COR-L47 (cell line): ENCODE measurements around the gene DOCK4.

Experiments used
- DNase-seq: peaks from one replicate; lab custom pipeline; 2025; lab: John Stamatoyannopoulos, UW

The DOCK4 gene

DNA sequence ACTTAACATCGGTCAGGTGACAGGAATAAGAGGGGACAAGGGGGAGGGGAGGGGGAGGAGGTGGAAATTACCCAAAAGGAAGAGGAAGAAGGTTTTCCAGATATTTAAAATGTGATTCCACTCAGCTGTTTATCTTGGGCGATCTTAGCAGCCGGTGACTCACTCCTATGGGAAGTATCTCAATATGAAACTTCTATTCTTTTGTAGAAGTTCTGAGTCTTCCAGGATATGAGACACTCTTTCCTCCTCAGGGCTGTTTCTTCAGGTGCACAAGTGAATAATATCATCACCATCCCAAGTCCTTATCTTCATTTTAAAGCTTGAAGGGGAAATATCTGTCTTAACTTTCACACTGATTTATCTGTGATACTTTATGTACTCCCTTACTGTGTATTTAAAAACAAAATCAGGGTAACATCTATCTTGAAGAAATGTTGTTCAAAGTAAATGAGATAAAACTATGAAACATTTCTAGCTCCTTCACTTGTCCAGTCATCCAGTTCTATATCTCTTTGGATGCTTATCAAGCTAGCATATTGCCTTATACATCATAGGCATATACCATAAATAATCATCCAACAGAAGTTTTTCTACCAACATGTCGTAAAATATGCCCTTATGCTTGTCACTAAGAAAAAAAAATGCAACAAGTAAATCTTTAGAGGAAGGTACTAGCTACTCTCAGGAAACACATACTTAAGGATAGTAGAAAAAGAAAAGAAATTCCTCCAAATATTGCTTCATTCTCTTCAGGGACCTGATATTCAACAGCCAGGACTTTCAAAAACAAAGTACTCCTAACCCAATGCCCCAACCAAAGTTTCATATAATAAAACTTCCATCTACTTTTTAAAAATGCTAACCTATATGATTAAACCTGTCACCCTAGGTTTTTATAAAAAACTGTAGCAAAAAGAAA lies 13.7 kb downstream of the DOCK4 start:
- DNase-seq, result no peak

DNA sequence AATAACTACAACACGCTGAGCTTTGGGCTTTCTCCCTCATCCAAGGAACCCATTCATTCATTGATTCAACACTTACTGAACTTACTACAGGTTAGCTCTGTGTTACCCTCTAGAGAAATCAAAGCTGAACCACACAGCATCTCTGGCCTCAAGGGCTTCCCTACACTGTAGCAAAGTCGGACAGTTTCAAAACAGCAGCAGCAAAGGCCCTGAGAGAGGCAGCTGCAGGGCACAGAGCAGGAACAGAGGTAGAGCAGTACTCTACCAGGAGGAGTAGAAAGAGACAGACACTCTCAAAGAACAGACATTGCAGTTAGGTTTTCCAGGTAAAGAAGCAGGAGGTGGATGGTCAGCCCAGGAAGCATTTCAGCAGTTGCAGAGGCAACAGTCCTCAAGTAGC lies 16.1 kb downstream of the DOCK4 start:
- DNase-seq, result no peak

DNA sequence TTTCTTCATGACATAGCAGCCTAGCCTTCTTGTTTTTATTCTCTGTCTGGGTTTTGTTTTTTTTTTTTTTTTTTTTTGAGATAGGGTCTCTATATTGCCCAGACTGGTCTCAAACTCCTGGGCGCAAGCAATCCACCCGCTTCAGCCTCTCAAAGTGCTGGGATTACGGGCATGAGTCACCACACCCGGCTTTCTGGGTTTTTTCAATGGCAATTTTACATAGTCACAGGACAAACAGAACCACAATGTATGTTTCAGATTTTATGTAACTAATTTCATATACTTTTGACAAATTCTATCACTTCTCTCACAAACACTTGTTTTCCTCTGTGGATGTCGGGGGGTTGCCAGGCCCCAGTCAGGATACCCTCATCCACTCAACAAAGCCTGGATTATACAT lies 16.5 kb downstream of the DOCK4 start:
- no peak for DNase-seq

DNA sequence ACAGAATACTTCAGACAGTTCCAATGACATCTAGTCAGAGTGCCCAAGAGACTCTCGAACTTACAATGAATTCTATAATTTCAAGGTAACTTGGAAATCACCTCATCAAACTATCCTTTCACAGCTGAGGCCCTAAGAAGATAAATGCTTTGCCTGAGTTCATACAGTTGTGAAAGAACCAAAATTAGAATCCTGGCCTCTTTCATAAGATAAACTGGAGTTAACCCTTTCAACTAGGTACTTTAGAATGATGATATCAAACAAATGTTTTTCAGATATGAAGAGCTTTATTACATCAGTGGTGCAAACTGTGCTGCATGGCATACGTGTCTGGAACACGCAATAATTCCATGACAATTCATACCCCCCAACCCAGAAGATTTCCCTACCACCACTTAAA lies 17.9 kb downstream of the DOCK4 start:
- no peak for DNase-seq

DNA sequence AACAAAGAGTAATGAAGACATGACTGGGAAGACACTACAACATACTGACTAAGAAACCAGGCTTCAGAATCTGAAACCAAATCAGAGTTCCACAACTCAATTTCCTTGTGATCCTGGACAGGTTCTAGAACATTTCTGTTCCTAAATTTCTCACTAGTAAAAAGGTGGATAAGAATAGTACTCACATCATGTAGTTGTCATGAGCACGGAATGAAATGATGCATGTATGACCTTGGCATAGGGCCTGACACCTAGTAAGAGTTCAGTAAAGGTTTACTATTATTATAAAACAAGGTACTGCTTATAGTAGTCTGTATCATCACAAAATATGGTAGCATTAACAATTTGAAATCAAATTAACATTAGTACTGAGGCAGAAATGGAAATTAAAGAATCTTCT lies 19.9 kb downstream of the DOCK4 start:
- no peak for DNase-seq

DNA sequence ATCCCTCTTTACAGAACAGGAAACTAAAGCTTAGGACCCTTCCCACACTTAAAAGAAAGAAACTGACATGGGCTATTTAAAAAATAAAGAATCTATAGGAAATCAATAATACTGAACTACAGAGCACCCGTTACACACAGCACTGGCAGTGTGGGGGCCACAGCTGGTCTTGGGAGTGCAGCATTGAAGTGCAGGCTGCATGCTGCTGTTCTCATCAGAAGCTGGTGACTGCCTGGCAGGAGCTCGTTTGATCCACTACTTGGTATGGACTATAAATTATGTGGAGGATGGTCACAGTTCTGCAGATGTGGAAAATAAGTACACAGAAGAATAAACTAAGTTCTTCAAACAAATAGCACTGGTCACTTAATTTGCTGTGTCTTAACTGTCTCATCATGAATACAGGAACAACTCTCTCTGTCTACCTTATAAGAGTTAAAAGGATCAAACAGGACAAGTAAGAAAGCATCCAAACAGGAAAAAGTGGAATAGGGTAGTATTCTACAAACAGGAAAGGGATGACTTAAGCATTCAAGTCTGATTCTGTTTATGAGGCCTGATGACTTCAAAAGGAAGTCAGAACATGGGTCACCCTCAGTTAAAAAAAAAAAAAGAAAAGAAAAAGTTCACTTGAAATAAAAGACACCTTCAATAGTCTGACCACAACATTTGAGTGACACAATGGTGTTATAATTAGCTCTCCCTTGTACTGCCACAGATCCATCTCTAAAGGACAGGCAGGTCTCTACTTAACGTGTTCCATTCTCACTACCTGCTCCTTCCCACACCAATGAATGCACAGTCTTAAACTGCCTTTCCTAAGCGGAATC lies 21.0 kb downstream of the DOCK4 start:
- no peak for DNase-seq

DNA sequence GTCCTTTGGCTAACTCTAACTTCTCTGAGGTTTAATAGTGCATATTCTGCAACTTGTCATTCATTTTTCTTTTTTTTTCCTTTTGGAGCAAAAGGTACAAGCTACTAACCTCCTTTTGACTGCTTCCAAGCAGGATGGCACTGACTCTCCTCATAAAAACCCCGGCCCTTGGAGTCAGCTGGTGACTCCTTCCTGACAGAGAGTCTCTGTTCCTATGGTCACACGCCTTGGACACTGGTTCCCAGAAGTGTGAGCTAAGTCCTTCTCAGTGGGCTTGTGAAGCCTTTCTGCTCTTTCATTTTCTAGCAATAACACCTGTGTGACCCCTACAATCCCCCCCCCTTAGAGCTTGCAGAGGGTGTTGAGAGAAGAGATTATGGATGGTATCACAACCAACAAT lies 21.7 kb downstream of the DOCK4 start:
- DNase-seq, result no peak

DNA sequence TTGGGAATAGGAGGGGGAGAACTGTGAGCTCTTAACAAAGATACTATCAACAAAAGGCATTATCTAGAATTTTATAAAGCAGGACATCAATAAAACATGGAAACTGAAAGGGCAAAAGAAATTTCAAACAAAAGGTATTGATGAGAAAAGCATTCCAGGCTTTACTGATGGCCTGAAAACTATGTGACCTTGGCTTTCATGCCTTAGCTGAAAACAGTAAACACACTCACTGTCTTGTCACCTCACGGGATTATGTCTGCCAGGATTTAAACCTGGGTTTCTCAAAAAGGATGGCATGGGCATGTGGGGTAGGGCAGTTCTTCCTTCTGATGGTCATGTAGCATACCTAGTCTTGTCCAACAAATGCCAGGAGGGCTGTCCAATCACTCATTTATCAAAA lies 22.9 kb downstream of the DOCK4 start:
- no peak for DNase-seq

DNA sequence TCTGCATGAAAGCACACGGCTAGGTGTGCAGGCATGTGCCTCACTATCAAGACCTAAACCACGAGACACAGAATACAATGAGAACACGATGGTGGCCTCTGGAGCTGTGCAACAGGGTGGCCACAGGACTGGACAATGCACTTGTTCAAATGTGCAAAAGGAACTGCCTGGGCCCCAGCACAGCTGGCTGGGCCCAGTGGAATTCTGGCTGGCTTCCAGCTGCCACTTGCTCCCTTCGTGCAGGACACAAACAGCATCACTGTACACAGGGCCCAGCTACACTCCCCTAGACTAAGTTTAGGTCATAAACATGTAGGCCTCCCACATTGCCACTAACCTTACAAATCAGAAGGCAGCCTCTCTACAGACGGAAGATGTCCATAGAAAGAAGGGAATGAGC lies 23.4 kb downstream of the DOCK4 start:
- DNase-seq, result no peak

DNA sequence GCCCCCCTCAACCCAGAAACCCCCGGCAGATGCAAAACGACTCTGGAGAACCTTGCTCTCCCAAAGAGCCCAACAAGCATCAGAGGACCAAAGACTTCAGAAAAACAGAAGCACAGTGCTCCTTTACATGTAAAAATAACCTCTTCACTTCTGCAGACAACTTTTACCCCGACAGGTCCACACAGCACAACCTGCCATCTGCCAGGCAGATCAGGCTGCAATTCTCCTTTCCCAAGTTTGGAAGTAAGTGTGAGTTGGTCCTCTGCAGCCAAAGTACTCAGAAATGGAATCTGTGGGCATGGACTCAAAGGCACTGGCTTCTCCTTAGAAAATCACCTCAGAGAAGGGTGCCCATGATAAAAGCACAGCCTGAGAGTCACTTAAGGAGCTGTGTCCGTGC lies 26.0 kb downstream of the DOCK4 start:
- no peak for DNase-seq

DNA sequence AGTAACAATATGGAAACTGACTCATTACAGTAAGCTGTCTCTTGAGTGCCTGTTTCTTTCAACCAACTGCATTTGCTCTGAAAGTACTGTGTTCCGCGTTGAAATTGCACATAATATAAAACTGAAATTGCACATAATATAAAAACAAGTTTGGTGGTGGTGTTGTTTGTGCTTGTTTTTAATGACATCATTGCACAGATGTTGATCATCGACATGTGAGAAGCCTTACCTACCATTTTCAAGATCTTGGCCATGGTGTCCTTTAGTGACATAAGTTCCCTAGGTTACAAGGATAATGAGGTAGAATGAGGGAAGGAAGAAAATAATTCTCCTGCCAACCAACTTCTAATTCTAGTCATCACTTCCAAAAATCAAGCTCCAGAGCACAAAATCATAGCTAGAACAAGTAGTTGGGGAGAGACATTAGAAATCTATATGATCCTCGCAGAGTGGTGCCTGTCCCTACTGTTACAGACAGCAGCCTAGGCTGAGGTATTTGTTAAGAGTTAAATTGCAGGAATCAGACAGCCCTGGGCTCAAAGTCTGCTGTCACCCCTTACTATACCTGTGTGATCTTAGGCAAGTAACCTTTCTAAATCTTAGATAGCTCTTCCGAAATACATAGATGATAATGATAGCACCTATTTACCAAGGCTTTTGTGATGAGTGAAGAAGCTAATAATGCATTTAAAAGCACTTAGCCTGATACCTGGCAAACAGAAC lies 29.3 kb downstream of the DOCK4 start:
- no peak for DNase-seq

DNA sequence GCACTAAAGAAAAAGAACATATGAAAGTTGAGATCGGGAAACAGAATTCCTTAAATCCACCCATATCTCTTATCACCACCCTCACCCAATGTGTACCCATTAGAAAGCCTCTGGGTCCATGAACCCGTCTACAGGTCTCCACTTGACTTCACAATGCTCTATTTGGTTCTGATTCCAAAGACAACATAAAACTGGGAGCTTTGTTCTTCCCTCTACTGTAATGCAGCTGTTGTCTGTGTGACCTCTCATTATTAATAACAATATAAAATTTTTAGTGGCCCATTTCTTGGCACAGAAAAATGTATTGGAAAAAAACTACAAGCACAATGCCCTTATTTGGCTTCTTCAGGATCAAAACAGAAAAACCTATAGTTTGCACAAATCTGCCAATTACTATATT lies 30.0 kb downstream of the DOCK4 start:
- DNase-seq, result no peak

DNA sequence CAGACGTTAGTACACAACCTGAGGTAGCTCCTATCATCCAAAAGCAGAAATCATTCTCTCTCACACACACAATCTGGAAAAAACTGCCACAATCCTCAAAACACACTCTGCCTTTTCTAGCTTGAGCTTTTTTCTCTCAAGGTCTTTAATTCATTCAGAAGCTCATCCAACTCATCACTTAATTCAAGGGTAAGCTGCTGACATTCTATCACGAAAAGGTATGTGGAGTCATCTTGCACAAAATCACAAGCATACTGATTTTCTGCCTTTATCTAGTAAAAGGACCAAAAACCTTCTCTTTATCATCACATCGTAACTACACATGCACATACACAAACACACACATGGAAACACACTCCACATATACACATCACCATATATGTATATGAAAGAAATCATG lies 32.0 kb downstream of the DOCK4 start:
- no peak for DNase-seq

DNA sequence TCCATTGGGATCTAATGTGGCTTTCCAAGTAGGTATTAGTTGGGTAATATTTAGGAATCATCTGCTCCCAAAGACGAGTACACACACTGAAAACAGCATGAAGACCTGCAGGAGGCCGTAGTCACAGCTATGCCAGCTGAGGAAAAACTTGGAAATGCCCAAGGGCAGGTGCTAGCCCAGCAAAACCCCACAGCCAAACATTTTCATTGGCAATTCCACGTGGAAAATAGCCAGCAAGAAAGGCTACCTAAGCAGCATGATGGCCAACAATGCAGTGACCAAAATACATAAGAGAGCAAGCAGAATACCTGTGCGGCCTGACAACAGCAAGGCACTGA lies 32.7 kb downstream of the DOCK4 start:
- peak; percentile 74 for DNase-seq

DNA sequence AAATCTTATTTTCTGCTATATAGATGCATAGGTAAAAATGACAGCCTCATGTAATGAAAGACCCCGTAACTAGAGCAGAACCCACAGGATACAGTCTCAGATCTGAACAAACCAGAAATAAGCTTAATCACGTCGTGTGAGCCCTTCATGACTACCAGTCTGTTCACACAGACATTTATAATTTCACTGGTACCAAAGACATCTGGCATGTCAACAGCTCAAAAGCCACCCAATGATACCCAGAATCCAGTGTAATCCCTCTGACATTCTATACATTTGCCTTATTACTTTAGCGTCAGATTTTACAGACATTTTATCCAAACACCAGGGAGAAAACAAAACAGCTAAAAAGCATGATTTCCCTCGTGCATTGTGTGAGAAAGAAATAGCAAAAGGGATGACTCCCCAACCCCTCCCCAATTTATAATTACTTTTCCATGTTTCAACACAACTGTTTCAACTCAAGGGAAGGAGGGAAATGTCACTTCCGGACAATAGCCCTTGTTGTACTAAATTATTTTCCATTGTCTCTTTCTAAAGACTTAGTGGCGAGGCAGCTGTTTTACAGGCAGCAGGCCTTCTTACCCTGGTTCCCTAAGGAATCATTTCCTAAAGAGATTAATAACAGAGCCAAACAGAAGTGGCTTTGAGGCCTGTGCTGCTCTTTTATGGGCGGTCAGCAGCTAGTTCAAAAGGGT lies 33.2 kb downstream of the DOCK4 start:
- DNase-seq, result peak; percentile 66

DNA sequence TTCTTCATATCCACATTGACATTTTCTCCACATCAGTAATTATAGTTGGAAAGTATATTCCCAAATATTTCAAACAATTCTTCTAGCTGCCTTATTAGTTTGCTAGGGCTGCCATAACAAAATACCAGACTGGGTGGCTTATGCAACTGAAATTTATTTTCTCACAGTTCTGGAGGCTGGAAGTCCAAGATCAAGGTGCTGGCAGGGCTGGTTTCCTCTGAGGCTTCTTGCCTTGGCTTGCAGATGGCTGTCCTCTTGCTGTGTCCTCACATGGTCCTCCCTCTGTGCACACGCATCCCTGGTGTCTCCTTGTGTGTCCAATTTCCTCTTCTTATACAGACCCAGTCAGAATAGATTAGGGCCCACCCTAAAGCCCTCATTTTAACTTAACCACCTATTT lies 34.5 kb downstream of the DOCK4 start:
- no peak for DNase-seq

DNA sequence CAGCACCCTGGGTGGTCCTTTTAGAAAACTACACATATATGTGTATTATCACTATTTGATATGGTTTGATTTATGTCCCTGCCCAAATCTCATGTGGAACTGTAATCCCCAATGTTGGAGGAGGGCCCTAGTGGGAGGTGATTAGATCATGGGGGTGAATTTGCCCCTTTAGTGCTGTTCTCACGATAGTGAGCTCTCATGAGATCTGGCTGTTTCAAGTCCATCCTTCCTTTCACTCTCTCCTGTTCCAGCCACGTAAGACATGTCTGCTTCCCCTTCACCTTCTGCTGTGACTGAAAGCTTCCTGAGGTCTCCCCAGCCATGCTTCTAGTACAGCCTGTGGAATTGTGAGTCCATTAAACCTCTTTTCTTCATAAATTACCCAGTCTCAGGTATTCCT lies 37.3 kb downstream of the DOCK4 start:
- DNase-seq, result no peak

DNA sequence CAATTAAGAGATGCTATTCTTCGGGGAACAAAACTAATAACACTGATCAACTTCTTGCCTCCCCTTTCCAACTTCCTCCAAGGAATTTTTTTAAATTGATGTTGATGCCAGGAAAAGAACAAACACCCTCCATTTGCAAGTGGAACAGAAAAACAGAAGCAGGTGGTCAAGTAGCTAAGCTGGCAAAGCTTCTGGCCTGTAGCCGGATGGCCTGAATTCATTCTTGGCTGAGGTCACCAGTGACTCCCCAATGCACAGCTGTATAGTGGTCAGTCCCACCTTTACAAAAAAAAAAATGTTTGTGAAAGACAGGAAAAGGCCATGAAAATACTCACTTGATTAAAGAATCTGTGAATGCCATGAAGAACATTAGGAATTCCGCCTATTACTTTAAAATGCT lies 39.1 kb downstream of the DOCK4 start:
- DNase-seq, result no peak

DNA sequence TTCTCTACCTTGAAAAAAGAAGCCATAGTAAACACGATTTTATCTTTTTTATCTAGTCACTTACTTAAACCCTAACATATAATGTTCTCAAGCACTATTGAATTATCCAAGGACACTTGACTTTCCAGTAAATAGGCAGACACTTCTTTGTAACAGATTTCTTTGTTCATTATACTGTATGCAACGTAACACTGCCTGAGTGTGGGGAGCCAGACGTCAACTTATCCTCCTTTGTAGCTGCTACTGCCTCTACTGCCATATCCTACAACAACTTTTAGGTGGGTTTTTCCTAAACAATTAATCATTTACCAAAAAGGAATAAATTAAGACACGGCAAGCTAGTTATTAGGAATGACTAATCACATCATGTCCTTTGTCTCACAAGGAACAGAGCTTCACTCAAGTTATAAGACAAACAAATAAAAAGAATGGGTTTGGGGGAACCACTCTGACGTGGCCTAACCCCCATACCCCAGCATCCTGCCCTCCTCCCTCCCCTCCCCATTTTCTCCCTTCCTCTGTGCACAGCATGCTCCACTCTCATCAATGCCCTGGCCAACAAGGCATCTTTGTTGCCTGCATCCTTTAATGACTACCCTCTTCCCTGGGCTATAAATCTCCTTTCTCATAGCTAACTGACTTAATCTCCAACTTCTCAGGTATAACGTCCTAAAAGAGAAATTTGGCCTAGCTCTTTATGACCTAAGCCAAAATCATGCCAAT lies 43.3 kb downstream of the DOCK4 start:
- DNase-seq, result no peak

DNA sequence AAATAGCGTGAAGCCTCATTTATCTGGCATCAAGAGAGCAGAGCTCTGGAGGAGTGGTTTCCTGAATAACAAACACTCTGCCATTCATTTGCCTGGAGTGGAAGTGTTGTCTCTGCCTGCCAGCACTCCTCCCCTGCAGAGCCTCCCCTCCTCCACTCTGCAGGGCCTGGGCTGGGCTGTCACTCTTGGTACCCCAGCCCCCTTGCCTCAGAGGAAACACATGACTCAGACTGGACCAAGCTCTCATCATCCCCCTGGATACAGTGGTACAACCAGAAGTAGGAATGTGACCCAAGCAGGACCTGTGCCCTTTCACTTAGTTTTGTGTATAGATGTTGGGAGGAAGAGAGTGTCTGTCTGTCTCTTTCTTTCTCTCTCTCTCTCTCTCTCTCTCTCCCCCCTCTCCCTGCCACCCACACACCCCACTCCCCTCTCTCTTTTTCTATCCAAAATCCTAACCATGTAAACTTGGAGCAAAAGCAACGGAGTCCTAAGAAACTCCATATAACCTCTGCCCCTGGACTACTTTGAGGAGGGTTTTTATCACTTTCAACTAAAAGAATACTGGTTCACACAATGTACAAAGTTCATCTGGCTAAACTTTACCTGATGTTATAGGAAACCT lies 43.9 kb downstream of the DOCK4 start:
- peak; percentile 77 for DNase-seq
